Mesenchymal stem cell (in vitro differentiated cells and primary cell): ENCODE results near the gene RGPD6.
"Not testable (repeated sequence)": the region's sequence is repeated elsewhere in the genome, so short reads cannot be mapped to it uniquely, and the experiment has no call there.

Experiments used
- DNase-seq: peaks from one replicate; pipeline ENCODE4 v3.0.0-alpha.2; 2013
- H2AFZ ChIP-seq: one replicate; pipeline ENCODE4 v1.6.1; 2013; ENCODE audit warnings: low read depth, mild to moderate bottlenecking, control low read depth, inconsistent platforms, low read length, moderate library complexity
- H2AK5ac ChIP-seq: 2 replicates; pipeline ENCODE4 v1.6.1; 2013; ENCODE audit warnings: low read length, moderate library complexity, mild to moderate bottlenecking, inconsistent platforms; ENCODE audit not compliant: severe bottlenecking
- H2BK120ac ChIP-seq: one replicate; pipeline ENCODE4 v1.6.1; 2013; ENCODE audit warnings: low read depth, mild to moderate bottlenecking, inconsistent platforms, low read length, moderate library complexity
- H2BK12ac ChIP-seq, 2 experiments: one replicate each; pipeline ENCODE4 v1.6.1; 2013; ENCODE audit warnings: inconsistent platforms in 2 of 2, low read length in 2 of 2, mild to moderate bottlenecking in 2 of 2, moderate library complexity in 2 of 2, control low read depth in 1 of 2
- H2BK15ac ChIP-seq: one replicate; pipeline ENCODE4 v1.6.1; 2013; ENCODE audit warnings: mild to moderate bottlenecking, low read depth, inconsistent platforms; ENCODE audit not compliant: poor library complexity, severe bottlenecking
- H2BK5ac ChIP-seq: 2 replicates; pipeline ENCODE4 v1.6.1; 2013; ENCODE audit warnings: low read depth, mild to moderate bottlenecking, low read length, control low read depth, inconsistent platforms; ENCODE audit not compliant: poor library complexity, severe bottlenecking
- H3K14ac ChIP-seq, 2 experiments: one replicate each; pipeline ENCODE4 v1.6.1; 2013; ENCODE audit warnings: inconsistent platforms in 2 of 2, low read length in 2 of 2, control low read depth in 1 of 2, mild to moderate bottlenecking in 1 of 2, moderate library complexity in 1 of 2
- H3K18ac ChIP-seq, 2 experiments: one replicate each; pipeline ENCODE4 v1.6.1; 2013; ENCODE audit warnings: inconsistent platforms in 2 of 2, low read length in 2 of 2, control low read depth in 1 of 2, low read depth in 1 of 2, mild to moderate bottlenecking in 1 of 2
- H3K23ac ChIP-seq, 2 experiments: one replicate each; pipeline ENCODE4 v1.6.1; 2013; ENCODE audit warnings: inconsistent platforms in 2 of 2, low read length in 2 of 2, mild to moderate bottlenecking in 2 of 2, moderate library complexity in 2 of 2, control low read depth in 1 of 2
- H3K27ac ChIP-seq: 2 replicates; pipeline ENCODE4 v1.5.1; 2013; ENCODE audit warnings: mild to moderate bottlenecking, moderate library complexity, low read length, control low read depth, inconsistent platforms; ENCODE audit not compliant: poor library complexity, severe bottlenecking
- H3K27me3 ChIP-seq, 2 experiments: 2 replicates each; pipeline versions ENCODE4 v1.6.1 to v1.7.0; 2013; ENCODE audit warnings: low read length in 2 of 2, mild to moderate bottlenecking in 2 of 2, moderate library complexity in 2 of 2, control low read depth in 1 of 2, inconsistent platforms in 1 of 2; ENCODE audit not compliant: control insufficient read depth in 1 of 2, insufficient read depth in 1 of 2
- H3K36me3 ChIP-seq, 2 experiments: 2 replicates each; pipeline versions ENCODE4 v1.6.1 to v1.7.0; 2013; ENCODE audit warnings: low read length in 2 of 2, control low read depth in 1 of 2, inconsistent platforms in 1 of 2, low read depth in 1 of 2, mild to moderate bottlenecking in 1 of 2; ENCODE audit not compliant: insufficient read depth in 2 of 2, control insufficient read depth in 1 of 2
- H3K4ac ChIP-seq, 2 experiments: one replicate each; pipeline ENCODE4 v1.6.1; 2013; ENCODE audit warnings: inconsistent platforms in 2 of 2, low read length in 2 of 2, mild to moderate bottlenecking in 2 of 2, moderate library complexity in 2 of 2, control low read depth in 1 of 2, low read depth in 1 of 2
- H3K4me1 ChIP-seq: 2 replicates; pipeline ENCODE4 v1.6.1; 2013; ENCODE audit warnings: low read depth, low read length, control low read depth; ENCODE audit not compliant: control insufficient read depth, insufficient read depth
- H3K4me2 ChIP-seq: 2 replicates; pipeline ENCODE4 v1.6.1; 2013; ENCODE audit warnings: low read length, mild to moderate bottlenecking, inconsistent platforms; ENCODE audit not compliant: poor library complexity, severe bottlenecking
- H3K4me3 ChIP-seq, 2 experiments: 2 replicates each; pipeline versions ENCODE4 v1.5.1 to v1.7.0; 2013; ENCODE audit warnings: low read length in 2 of 2, mild to moderate bottlenecking in 2 of 2, control low read depth in 1 of 2, low read depth in 1 of 2; ENCODE audit not compliant: insufficient read depth in 1 of 2
- H3K79me1 ChIP-seq: replicated peaks from 2 replicates; pipeline ENCODE4 v1.6.1; 2013; ENCODE audit warnings: mild to moderate bottlenecking, control low read depth, low read length, inconsistent platforms; ENCODE audit not compliant: poor library complexity, severe bottlenecking
- H3K9ac ChIP-seq: 2 replicates; pipeline ENCODE4 v1.7.0; 2013; ENCODE audit warnings: mild to moderate bottlenecking, low read length, moderate library complexity
- H3K9me3 ChIP-seq: 2 replicates; pipeline ENCODE4 v1.7.0; 2013; ENCODE audit warnings: mild to moderate bottlenecking, low read length; ENCODE audit not compliant: control insufficient read depth
- H4K8ac ChIP-seq: one replicate; pipeline ENCODE4 v1.6.1; 2013; ENCODE audit warnings: inconsistent platforms, mild to moderate bottlenecking, low read length, moderate library complexity
- H4K91ac ChIP-seq: one replicate; pipeline ENCODE4 v1.6.1; 2013; ENCODE audit warnings: mild to moderate bottlenecking, low read length, inconsistent platforms
- WGBS: methylation state at CpG from one replicate; pipeline ENCODE4 v1.1.7; 2013; ENCODE audit warnings: mixed read lengths; 5-methylcytosine and 5-hydroxymethylcytosine counted together

The RGPD6 gene

DNA sequence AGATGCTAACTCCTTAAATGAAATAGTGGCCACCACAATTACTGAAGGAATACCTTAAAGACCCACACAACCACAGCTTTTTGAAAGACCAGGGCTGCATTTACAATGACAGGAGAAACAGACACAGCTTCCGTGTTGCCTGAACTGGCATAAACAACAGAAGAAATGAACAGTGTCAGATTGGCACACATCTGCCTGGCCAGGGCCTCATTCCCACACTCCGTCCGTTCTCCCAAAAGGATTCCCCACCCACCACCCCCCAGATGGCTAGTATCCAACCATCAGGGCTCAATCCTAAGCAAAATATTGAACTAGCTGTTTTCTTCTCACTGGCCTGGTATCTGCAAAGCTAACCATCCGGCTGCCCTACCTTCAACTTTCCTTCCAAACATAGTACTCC, 96.9 kb downstream of the RGPD6 start:
- H3K4me2 ChIP-seq, H2BK12ac ChIP-seq, H3K9me3 ChIP-seq, H2AFZ ChIP-seq, H2AK5ac ChIP-seq, H2BK120ac ChIP-seq, H4K8ac ChIP-seq, H3K23ac ChIP-seq, DNase-seq, H3K36me3 ChIP-seq, H3K4me1 ChIP-seq, H3K9ac ChIP-seq, H3K79me1 ChIP-seq, H3K4me3 ChIP-seq, H4K91ac ChIP-seq, H2BK5ac ChIP-seq, H3K4ac ChIP-seq, H3K27me3 ChIP-seq, H3K14ac ChIP-seq, H3K27ac ChIP-seq, H2BK15ac ChIP-seq, H3K18ac ChIP-seq: not testable (repeated sequence)
- no CpG with 5 or more reads among the region's 4 CpGs for WGBS

GRCh38 chr2:110477370-110477769, 99.7 kb downstream of the RGPD6 start:
- not testable (repeated sequence) for H4K8ac ChIP-seq, H2BK15ac ChIP-seq

DNA sequence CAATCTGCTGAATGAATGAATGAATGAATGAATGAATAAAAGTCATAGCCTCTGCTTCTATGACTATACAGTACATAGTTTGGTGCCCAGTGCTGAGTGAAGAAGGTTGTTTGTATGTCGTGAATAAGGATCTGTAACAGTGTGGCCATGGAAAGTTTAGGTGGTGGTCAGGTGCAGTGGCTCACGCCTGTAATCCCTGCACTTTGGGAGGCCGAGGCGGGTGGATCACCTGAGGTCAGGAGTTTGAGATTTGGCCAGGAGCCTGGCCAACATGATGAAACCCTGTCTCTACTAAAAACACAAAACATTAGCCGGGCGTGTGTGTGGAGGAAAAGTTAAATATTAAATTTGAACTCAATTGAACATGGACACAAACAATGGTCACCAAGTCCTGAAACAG, 100.1 kb downstream of the RGPD6 start:
- not testable (repeated sequence) for H3K27me3 ChIP-seq, H3K36me3 ChIP-seq, H3K23ac ChIP-seq, H4K91ac ChIP-seq, H3K4me3 ChIP-seq, H2BK12ac ChIP-seq, H3K4ac ChIP-seq, H4K8ac ChIP-seq, H3K4me1 ChIP-seq, H2BK120ac ChIP-seq, H3K9ac ChIP-seq, DNase-seq, H2BK15ac ChIP-seq, H3K18ac ChIP-seq, H3K79me1 ChIP-seq, H3K14ac ChIP-seq, H2AFZ ChIP-seq, H3K27ac ChIP-seq, H3K9me3 ChIP-seq, H3K4me2 ChIP-seq, H2AK5ac ChIP-seq, H2BK5ac ChIP-seq
- WGBS, result no CpG with 5 or more reads among the region's 6 CpGs

More at GRCh38 chr2:110477370-110477769, 99.7 kb downstream of the RGPD6 start:
- not testable (repeated sequence) for H4K91ac ChIP-seq, H3K27ac ChIP-seq, H2BK12ac ChIP-seq, H3K27me3 ChIP-seq, H3K9ac ChIP-seq, H3K4me2 ChIP-seq, H3K4me1 ChIP-seq, H2BK120ac ChIP-seq, H3K4me3 ChIP-seq, H2BK5ac ChIP-seq, H3K14ac ChIP-seq, H2AK5ac ChIP-seq, H3K18ac ChIP-seq, H3K79me1 ChIP-seq, DNase-seq, H3K9me3 ChIP-seq, H2AFZ ChIP-seq, H3K4ac ChIP-seq, H3K36me3 ChIP-seq, H3K23ac ChIP-seq
- no CpG with 5 or more reads among the region's 7 CpGs for WGBS

DNA sequence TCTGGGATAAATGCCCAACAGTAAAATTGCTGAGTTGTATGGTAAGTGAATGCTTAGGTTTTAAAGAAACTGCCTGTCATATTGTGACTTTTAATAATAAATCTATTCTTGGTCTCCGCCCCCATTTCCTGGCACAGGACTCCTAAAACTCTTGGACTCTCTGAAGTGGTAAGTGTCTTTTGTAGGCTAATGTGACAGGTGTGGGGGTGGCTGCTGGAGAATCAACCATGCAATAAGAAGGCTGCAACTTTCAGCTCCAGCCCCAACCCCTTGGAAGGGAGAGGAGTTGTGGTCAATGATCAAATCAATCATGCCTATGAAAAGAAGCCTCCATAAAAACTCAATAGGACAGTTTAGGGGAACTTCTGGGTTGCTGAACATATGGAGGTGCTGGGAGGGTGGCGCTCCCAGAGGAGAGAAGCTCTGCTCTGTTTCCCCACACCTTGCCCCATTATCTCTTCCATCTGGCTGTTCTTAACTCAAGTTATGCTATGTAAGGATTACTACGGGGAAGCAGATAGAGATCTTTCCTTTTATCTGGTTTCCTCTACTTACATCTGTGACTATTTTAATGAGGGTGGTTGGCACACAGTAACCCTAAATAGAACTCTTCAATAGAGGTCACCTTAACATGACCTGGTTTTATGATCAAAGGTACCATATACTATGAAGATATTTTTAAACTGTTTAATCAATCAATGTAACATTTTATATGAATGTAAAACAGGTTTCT, 101.2 kb downstream of the RGPD6 start:
- H3K9me3 ChIP-seq, H2BK120ac ChIP-seq, H4K8ac ChIP-seq, H2BK15ac ChIP-seq, H3K79me1 ChIP-seq, H3K27me3 ChIP-seq, H3K36me3 ChIP-seq, H3K9ac ChIP-seq, H3K18ac ChIP-seq, H2BK5ac ChIP-seq, DNase-seq, H3K23ac ChIP-seq, H2AFZ ChIP-seq, H3K4me3 ChIP-seq, H3K4me1 ChIP-seq, H4K91ac ChIP-seq, H2AK5ac ChIP-seq, H3K14ac ChIP-seq, H2BK12ac ChIP-seq, H3K4me2 ChIP-seq, H3K4ac ChIP-seq, H3K27ac ChIP-seq: not testable (repeated sequence)
- no CpG with 5 or more reads among the region's 3 CpGs for WGBS
